Heart left ventricle (tissue), 13 donors: ENCODE measurements around the gene SRRT.

ENCODE experiments used
- POLR2A ChIP-seq, 2 donors: fragments of 450-650 bp; IDR thresholded peaks; one replicate each; pipeline ENCODE4 v1.6.1; 2017; ENCODE audit warnings: antibody characterized with exemption in 2 of 2, mild to moderate bottlenecking in 2 of 2, moderate library complexity in 2 of 2
- TF ChIP-seq, protein P1 (sequence below), 12 donors: fragments of 200-600 bp; sonication (generic) in 4 of 12; IDR thresholded peaks; one replicate each; pipeline versions ENCODE4 v1.5.0 to v1.8.0; 2018 to 2022; ENCODE audit warnings: antibody characterized with exemption in 12 of 12, mild to moderate bottlenecking in 5 of 12
- donor health status: ischemic (EF 13 %, LVEDD 7.1; RV severe dilation, severe dysfunction).
- donor health status: DM: no; HTN: yes; CAD: no.
- donor health status: DM: no; HTN: no; CAD: no.
- donor health status: ischemic (EF 25% LVEDD 6.9; RV normal size, moderate dysfunction).
- donor health status: ischemic (EF 25% LVEDD 5.7; RV mildly dilated, moderate dysfunction).
- donor health status: ischemic (EF 35%, LVEDD 5.7; RV mildly dilated, moderate dysfunction).
- donor health status: nonischemic (EF 11% LVEDD 7.7; RV severe dilation, severe dysfunction).
- donor health status: DM: yes; HTN: yes; CAD: no.
- donor health status: PGD.
- donor health status: ischemic (EF 29% LVEDD 5.4; RV normal size, mild dysfunction).
- donor health status: nonischemic (EF 23%, LVEDD 6.1; RV moderate dilation, normal function).

DNA sequence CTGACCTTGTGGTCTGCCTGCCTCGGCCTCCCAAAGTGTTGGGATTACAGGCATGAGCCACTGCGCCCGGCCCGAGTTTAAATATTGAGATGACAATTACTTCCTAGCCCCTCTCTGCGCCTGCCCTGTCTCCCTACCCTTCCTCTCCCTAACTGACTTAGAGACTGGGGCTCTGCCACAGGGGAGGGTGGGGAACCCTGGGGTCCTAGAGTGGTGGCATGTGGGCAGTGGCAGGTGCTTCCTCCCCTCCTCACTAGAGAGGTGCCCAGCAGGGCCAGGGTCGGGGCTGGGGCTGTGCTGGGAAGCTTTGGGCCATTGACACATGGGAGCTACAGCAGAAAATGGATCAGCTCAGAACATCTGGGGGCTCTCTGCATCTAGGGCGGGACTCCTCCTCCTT lies 27.7 kb downstream of the SRRT start:
- TF ChIP-seq, protein P1, sequence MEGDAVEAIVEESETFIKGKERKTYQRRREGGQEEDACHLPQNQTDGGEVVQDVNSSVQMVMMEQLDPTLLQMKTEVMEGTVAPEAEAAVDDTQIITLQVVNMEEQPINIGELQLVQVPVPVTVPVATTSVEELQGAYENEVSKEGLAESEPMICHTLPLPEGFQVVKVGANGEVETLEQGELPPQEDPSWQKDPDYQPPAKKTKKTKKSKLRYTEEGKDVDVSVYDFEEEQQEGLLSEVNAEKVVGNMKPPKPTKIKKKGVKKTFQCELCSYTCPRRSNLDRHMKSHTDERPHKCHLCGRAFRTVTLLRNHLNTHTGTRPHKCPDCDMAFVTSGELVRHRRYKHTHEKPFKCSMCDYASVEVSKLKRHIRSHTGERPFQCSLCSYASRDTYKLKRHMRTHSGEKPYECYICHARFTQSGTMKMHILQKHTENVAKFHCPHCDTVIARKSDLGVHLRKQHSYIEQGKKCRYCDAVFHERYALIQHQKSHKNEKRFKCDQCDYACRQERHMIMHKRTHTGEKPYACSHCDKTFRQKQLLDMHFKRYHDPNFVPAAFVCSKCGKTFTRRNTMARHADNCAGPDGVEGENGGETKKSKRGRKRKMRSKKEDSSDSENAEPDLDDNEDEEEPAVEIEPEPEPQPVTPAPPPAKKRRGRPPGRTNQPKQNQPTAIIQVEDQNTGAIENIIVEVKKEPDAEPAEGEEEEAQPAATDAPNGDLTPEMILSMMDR (IDR thresholded peaks at IDR 0.05) = no peak
- no peak for TF ChIP-seq POLR2A (IDR thresholded peaks at IDR 0.05)
